Measurements from ENCODE around the gene DEPDC1B. TPM values are rescaled to one million over a fixed set of nuclear protein-coding genes. Genes with fewer than 3 reads are reported as not detected.

The DEPDC1B gene
- total RNA-seq, 4 donors from 2014 or later, result 8.2 TPM; not detected in 3

- Histone ChIP-seq H3K36me3 (no peaks in the 10 kb centered on the region), H3K27ac (no peak overlapping the region), H3K4me1 (no peaks in the 10 kb centered on the region), H3K9me3 (no peaks in the 10 kb centered on the region), H3K27me3 (no peaks in the 10 kb centered on the region), H3K4me3 (no peak overlapping the region)
- TF ChIP-seq CTCF (IDR thresholded peaks at IDR 0.05) (no peak), POLR2A (IDR thresholded peaks at IDR 0.05) (no peak)
- intact Hi-C loops (cut with DNase I; ENCODE audit: low total_unique reads), result loop anchor here (10.0 kb wide), 1 partner anchor 859 kb away; no protein-coding TSS in a partner anchor
- no peak for DNase-seq
Observed at GRCh38 chr5:60673334-60673733, 26.6 kb downstream of the DEPDC1B start.

- H3K9me3 ChIP-seq, result no peaks in the 10 kb centered on the region
- TF ChIP-seq CTCF (IDR thresholded peaks at IDR 0.05), result no peak
- TF ChIP-seq POLR2A (IDR thresholded peaks at IDR 0.05), result no peak
Observed at GRCh38 chr5:60672693-60673264, 27.2 kb downstream of the DEPDC1B start.

GRCh38 chr5:60671899-60672692 lies 27.9 kb downstream of the DEPDC1B start:
- no peak overlapping the region for H3K27ac ChIP-seq
- H3K36me3 ChIP-seq, result no peaks in the 10 kb centered on the region
- DNase-seq, result no peak
- no peak overlapping the region for H3K4me3 ChIP-seq
- intact Hi-C loops (cut with DNase I; ENCODE audit: low total_unique reads), result loop anchor here (10.0 kb wide), 1 partner anchor 857 kb away; no protein-coding TSS in a partner anchor
- no peaks in the 10 kb centered on the region for H3K27me3 ChIP-seq
- TF ChIP-seq CTCF (IDR thresholded peaks at IDR 0.05) (no peak), POLR2A (IDR thresholded peaks at IDR 0.05) (no peak)
- no peaks in the 10 kb centered on the region for H3K9me3 ChIP-seq
- no peaks in the 10 kb centered on the region for H3K4me1 ChIP-seq

More at GRCh38 chr5:60672693-60673264, 27.2 kb downstream of the DEPDC1B start:
- H3K27me3 ChIP-seq, result no peaks in the 10 kb centered on the region
- H3K4me3 ChIP-seq, result no peak overlapping the region
- H3K27ac ChIP-seq, result no peak overlapping the region
- no peak for DNase-seq
- H3K4me1 ChIP-seq, result no peaks in the 10 kb centered on the region
- no peaks in the 10 kb centered on the region for H3K36me3 ChIP-seq
- intact Hi-C loops (cut with DNase I; ENCODE audit: low total_unique reads), result loop anchor here (10.0 kb wide), 1 partner anchor 858 kb away; no protein-coding TSS in a partner anchor

GRCh38 chr5:60670749-60671148 lies 29.2 kb downstream of the DEPDC1B start:
- H3K9me3 ChIP-seq, result no peaks in the 10 kb centered on the region
- intact Hi-C loops (cut with DNase I; ENCODE audit: low total_unique reads), result loop anchor here (10.0 kb wide), 1 partner anchor 856 kb away; no protein-coding TSS in a partner anchor
- H3K27me3 ChIP-seq, result no peaks in the 10 kb centered on the region
- no peak for DNase-seq
- no peaks in the 10 kb centered on the region for H3K4me1 ChIP-seq
- no peak overlapping the region for H3K4me3 ChIP-seq
- TF ChIP-seq CTCF (IDR thresholded peaks at IDR 0.05), result no peak
- TF ChIP-seq POLR2A (IDR thresholded peaks at IDR 0.05), result no peak
- no peaks in the 10 kb centered on the region for H3K36me3 ChIP-seq
- H3K27ac ChIP-seq, result no peak overlapping the region

GRCh38 chr5:60668686-60669304 lies 31.2 kb downstream of the DEPDC1B start:
- Histone ChIP-seq H3K9me3 (no peaks in the 10 kb centered on the region), H3K4me3 (no peak overlapping the region), H3K36me3 (no peaks in the 10 kb centered on the region), H3K27me3 (no peaks in the 10 kb centered on the region), H3K27ac (no peak overlapping the region), H3K4me1 (no peaks in the 10 kb centered on the region)
- no peak for TF ChIP-seq POLR2A (IDR thresholded peaks at IDR 0.05)
- peak; percentile 19 to 36 (median 21) for TF ChIP-seq CTCF (IDR thresholded peaks at IDR 0.05)
- no peak for DNase-seq
- intact Hi-C loops (cut with DNase I; ENCODE audit: low total_unique reads), result no loop called here

Measured in uterus (tissue), 4 donors.